CD14-positive monocyte (primary cell): ENCODE results near the gene SEMA4D. TPM values are rescaled to one million over a fixed set of nuclear protein-coding genes. Genes with fewer than 3 reads are reported as not detected.
A peak's percentile ranks its signal among the peaks of the same experiment; 100 is the strongest.

ENCODE experiments used
- DNase-seq, 3 donors: peaks; one replicate each; pipeline ENCODE4 v3.0.0-alpha.2; 2011 to 2022
- H2AFZ ChIP-seq: 2 replicates; pipeline ENCODE4 v1.6.0; 2012; ENCODE audit warnings: mild to moderate bottlenecking, low read depth, low read length, inconsistent platforms; ENCODE audit not compliant: insufficient read depth, poor library complexity, severe bottlenecking
- H3K27ac ChIP-seq, 2 donors: 1 replicate in 1 of 2; 2 replicates in 1 of 2; pipeline ENCODE4 v1.5.1; 2012 to 2013; ENCODE audit warnings: low read length in 2 of 2, control low read depth in 1 of 2, inconsistent platforms in 1 of 2, low read depth in 1 of 2, mild to moderate bottlenecking in 1 of 2
- H3K27me3 ChIP-seq, 2 donors: one replicate each; pipeline versions ENCODE4 v1.6.0 to v1.6.1; 2011 to 2013; ENCODE audit warnings: low read length in 2 of 2; ENCODE audit not compliant: control insufficient read depth in 2 of 2, insufficient read depth in 2 of 2
- H3K36me3 ChIP-seq, 2 donors: replicated peaks in 1 of 2; 1 replicate in 1 of 2; 2 replicates in 1 of 2; pipeline versions ENCODE4 v1.5.1 to v1.6.1; 2012 to 2013; ENCODE audit warnings: low read length in 2 of 2, control low read depth in 1 of 2, inconsistent platforms in 1 of 2, mild to moderate bottlenecking in 1 of 2; ENCODE audit not compliant: insufficient read depth in 2 of 2, control insufficient read depth in 1 of 2
- H3K4me1 ChIP-seq, 2 donors: 1 replicate in 1 of 2; 2 replicates in 1 of 2; pipeline versions ENCODE4 v1.5.1 to v1.6.1; 2012 to 2013; ENCODE audit warnings: low read length in 2 of 2, control low read depth in 1 of 2, inconsistent platforms in 1 of 2, mild to moderate bottlenecking in 1 of 2, moderate library complexity in 1 of 2; ENCODE audit not compliant: insufficient read depth in 2 of 2, control insufficient read depth in 1 of 2
- H3K4me2 ChIP-seq: replicated peaks from 2 replicates; pipeline ENCODE3; 2012; ENCODE audit warnings: low read length, moderate library complexity, mild to moderate bottlenecking; ENCODE audit not compliant: poor library complexity, severe bottlenecking; ENCODE audit errors: extremely low read depth
- H3K4me3 ChIP-seq, 3 experiments: fragments of 200-600 bp in 1 of 3; sonication (generic) in 1 of 3; replicated peaks in 1 of 3; 1 replicate in 2 of 3; 2 replicates in 1 of 3; pipeline ENCODE4 v1.5.1; 2011 to 2013; ENCODE audit warnings: low read length in 3 of 3, mild to moderate bottlenecking in 3 of 3, control low read depth in 2 of 3, low read depth in 2 of 3, inconsistent platforms in 1 of 3, moderate library complexity in 1 of 3
- H3K79me2 ChIP-seq: 2 replicates; pipeline ENCODE4 v1.6.0; 2012; ENCODE audit warnings: mild to moderate bottlenecking, control low read depth, inconsistent platforms, low read length, moderate library complexity; ENCODE audit not compliant: insufficient read depth
- H3K9ac ChIP-seq: 2 replicates; pipeline ENCODE4 v1.6.0; 2017; ENCODE audit warnings: low read length, mild to moderate bottlenecking; ENCODE audit not compliant: insufficient read depth, poor library complexity, severe bottlenecking
- H3K9me3 ChIP-seq, 2 donors: replicated peaks in 1 of 2; 1 replicate in 1 of 2; 2 replicates in 1 of 2; pipeline versions ENCODE4 v1.5.1 to v1.6.1; 2012 to 2013; ENCODE audit warnings: low read length in 2 of 2, control low read depth in 1 of 2; ENCODE audit not compliant: control insufficient read depth in 1 of 2, insufficient read depth in 1 of 2
- H4K20me1 ChIP-seq: 2 replicates; pipeline ENCODE4 v1.6.0; 2012; ENCODE audit warnings: mild to moderate bottlenecking, low read length, control low read depth, moderate library complexity; ENCODE audit not compliant: insufficient read depth
- H3K27ac Mint-ChIP-seq, 7 donors: one replicate each; pipeline ENCODE4 v1.8.0; 2020; ENCODE audit warnings: mild to moderate bottlenecking in 7 of 7, mixed read lengths in 7 of 7, moderate library complexity in 6 of 7, inconsistent platforms in 2 of 7
- H3K27me3 Mint-ChIP-seq, 3 donors: one replicate each; pipeline ENCODE4 v1.8.0; 2021 to 2022; ENCODE audit warnings: low read depth in 3 of 3, mild to moderate bottlenecking in 3 of 3, mixed read lengths in 3 of 3, moderate library complexity in 3 of 3, inconsistent platforms in 1 of 3
- H3K36me3 Mint-ChIP-seq, 2 donors: one replicate each; pipeline ENCODE4 v1.8.0; 2020; ENCODE audit warnings: mixed read lengths in 2 of 2, inconsistent platforms in 1 of 2, mild to moderate bottlenecking in 1 of 2
- H3K4me1 Mint-ChIP-seq: one replicate; pipeline ENCODE4 v1.8.0; 2020; ENCODE audit warnings: mild to moderate bottlenecking, mixed read lengths
- H3K4me3 Mint-ChIP-seq, 2 donors: one replicate each; pipeline ENCODE4 v1.8.0; 2020; ENCODE audit warnings: mild to moderate bottlenecking in 2 of 2, mixed read lengths in 2 of 2, moderate library complexity in 1 of 2
- H3K9me3 Mint-ChIP-seq, 7 donors: one replicate each; pipeline ENCODE4 v1.8.0; 2020 to 2022; ENCODE audit warnings: mixed read lengths in 7 of 7, mild to moderate bottlenecking in 6 of 7, moderate library complexity in 6 of 7, inconsistent platforms in 2 of 7
- WGBS: methylation state at CpG from one replicate; pipeline ENCODE4 v1.1.5; 2013; ENCODE audit warnings: missing lambda C conversion rate; ENCODE audit not compliant: insufficient coverage; 5-methylcytosine and 5-hydroxymethylcytosine counted together
- intact Hi-C, 2 donors: fragments of 100-400 bp; cut with micrococcal nuclease; formaldehyde crosslinking; loops; one replicate each; pipeline versions ENCODE4 v1.15.0 to v1.15.1; 2023
- polyA plus RNA-seq, 3 donors: library from polyadenylated mRNA; depleted of rRNA in 1 of 3; unstranded in 2 of 3; stranded (reverse) in 1 of 3; fragments of 300-500 nt in 2 of 3; fragments of >200 nt in 1 of 3; fragmentation: Illumina TruSeq in 2 of 3; gene quantifications; 1 replicate in 2 of 3; 2 replicates in 1 of 3; pipeline ENCODE4 v1.2.3, GENCODE V29; 2012 to 2021
- TF ChIP-seq, protein P1 (sequence below): fragments of 200-600 bp; IDR thresholded peaks from one replicate; pipeline ENCODE4 v1.8.0; 2022; ENCODE audit warnings: antibody characterized with exemption, mild to moderate bottlenecking

SEMA4D gene
- polyA plus RNA-seq, 3 donors = 28.2 to 117 (median 28.6) TPM

DNA sequence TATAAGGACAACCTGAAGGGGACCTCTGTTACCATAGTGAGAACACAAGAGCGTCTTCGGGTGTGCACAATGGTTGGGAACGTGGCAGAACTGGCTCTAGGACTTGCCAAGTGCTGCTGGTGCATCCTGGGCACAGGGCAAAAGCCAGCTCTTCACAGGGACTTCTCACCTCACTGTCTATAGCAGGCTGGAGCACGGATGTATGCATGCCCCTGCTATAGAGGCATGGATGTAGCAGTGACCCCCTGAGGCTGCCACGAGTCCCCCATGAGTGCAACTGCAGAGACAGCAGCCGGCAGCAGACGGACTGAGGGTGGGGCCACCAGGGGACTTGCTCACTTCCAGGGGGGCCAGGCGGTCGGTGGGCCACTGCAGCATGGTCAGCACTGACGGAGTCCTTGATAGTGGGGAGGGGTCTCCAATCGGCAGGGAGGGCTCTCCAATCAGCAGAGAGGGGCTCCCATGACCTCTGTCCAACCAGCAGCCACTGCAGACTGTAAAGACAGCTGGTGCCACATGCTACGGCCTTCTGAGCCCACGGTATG lies 64.9 kb downstream of the SEMA4D start:
- peaks cover 40 to 63% of the 10 kb centered on the region in 2 donors for H3K36me3 Mint-ChIP-seq
- TF ChIP-seq, protein P1, sequence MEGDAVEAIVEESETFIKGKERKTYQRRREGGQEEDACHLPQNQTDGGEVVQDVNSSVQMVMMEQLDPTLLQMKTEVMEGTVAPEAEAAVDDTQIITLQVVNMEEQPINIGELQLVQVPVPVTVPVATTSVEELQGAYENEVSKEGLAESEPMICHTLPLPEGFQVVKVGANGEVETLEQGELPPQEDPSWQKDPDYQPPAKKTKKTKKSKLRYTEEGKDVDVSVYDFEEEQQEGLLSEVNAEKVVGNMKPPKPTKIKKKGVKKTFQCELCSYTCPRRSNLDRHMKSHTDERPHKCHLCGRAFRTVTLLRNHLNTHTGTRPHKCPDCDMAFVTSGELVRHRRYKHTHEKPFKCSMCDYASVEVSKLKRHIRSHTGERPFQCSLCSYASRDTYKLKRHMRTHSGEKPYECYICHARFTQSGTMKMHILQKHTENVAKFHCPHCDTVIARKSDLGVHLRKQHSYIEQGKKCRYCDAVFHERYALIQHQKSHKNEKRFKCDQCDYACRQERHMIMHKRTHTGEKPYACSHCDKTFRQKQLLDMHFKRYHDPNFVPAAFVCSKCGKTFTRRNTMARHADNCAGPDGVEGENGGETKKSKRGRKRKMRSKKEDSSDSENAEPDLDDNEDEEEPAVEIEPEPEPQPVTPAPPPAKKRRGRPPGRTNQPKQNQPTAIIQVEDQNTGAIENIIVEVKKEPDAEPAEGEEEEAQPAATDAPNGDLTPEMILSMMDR = no peak
- Histone ChIP-seq H3K9me3 (no peaks in the 10 kb centered on the region), H3K9ac (no peak overlapping the region), H2AFZ (no peak overlapping the region), H4K20me1 (peaks cover 100% of the 10 kb centered on the region), H3K79me2 (peaks cover 97% of the 10 kb centered on the region), H3K27me3 (no peaks in the 10 kb centered on the region), H3K4me3 (no peak overlapping the region), H3K27ac (peak overlapping the region in 1 of 2 donors; percentile 15), H3K4me2 (no peak overlapping the region), H3K36me3 (peaks cover 19 to 43% of the 10 kb centered on the region in 2 donors), H3K4me1 (peaks cover 19 to 31% of the 10 kb centered on the region in 2 donors)
- DNase-seq = no peak
- peaks cover 48% of the 10 kb centered on the region for H3K4me1 Mint-ChIP-seq
- WGBS = 88% methylated on average over 11 of the region's 13 CpGs
- no peaks in the 10 kb centered on the region for H3K27me3 Mint-ChIP-seq
- intact Hi-C loops = no loop called here
- H3K4me3 Mint-ChIP-seq = no peak overlapping the region
- no peak overlapping the region for H3K27ac Mint-ChIP-seq
- H3K9me3 Mint-ChIP-seq = no peaks in the 10 kb centered on the region

DNA sequence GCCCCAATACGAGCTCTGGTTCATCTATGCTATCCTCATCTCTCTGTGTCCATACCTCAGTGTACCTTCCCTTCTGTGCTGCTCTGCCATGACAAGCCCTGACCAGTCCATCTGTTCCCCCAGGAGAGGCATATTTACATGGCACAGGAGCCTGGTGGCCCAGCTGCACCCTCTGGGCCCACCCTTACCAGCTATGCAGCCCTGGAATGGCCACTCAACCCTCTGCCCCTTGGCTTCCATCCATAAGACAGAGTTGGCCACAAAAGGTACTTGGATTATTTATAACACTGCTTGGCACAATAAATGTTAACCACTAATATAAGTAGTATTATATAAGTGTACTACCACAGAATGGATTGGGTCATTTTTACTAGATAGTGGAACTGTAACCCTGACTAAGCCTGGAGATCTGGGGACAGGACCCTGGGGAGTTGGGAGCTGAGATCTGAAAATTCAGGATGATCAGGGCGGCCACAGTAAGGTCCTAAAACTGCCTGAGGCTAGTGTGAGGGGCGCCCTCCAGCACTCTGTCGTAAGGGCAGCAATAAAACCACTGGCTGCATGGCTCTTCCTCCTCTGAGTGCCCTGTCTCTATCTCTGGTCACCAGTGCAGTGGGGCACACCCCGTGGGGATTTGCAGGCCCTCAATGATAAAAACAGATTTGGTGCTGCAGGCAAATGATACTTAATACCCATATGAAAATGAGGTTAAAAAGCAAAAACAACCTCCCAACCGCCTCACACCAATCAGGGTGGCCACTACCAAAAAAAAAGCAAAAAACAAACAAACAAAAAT lies 65.8 kb downstream of the SEMA4D start:
- Histone ChIP-seq H3K9me3 (no peaks in the 10 kb centered on the region), H4K20me1 (peaks cover 100% of the 10 kb centered on the region), H3K4me1 (peaks cover 17 to 31% of the 10 kb centered on the region in 2 donors), H3K36me3 (peaks cover 19 to 43% of the 10 kb centered on the region in 2 donors), H3K9ac (no peak overlapping the region), H3K27me3 (no peaks in the 10 kb centered on the region), H3K4me3 (no peak overlapping the region), H3K27ac (peak overlapping the region in 1 of 2 donors; percentile 15), H2AFZ (no peak overlapping the region), H3K4me2 (no peak overlapping the region), H3K79me2 (peaks cover 97% of the 10 kb centered on the region)
- Mint-ChIP-seq H3K36me3 (peaks cover 39 to 60% of the 10 kb centered on the region in 2 donors), H3K4me1 (peaks cover 48% of the 10 kb centered on the region), H3K4me3 (no peak overlapping the region), H3K27me3 (no peaks in the 10 kb centered on the region), H3K27ac (peak overlapping the region in 6 of 7 donors; percentile 12 to 69 (median 34)), H3K9me3 (no peaks in the 10 kb centered on the region)
- intact Hi-C loops = no loop called here
- TF ChIP-seq, protein P1 = no peak
- DNase-seq = no peak
- 71% methylated on average over 4 of the region's 6 CpGs for WGBS
